ENCODE results near the gene SPECC1L.

The SPECC1L gene

GRCh38 chr22:24401931-24402367 lies 131.3 kb downstream of the SPECC1L start:
- DNase-seq = no peak

GRCh38 chr22:24402460-24403192 lies 132.0 kb downstream of the SPECC1L start:
- no peak for DNase-seq

- DNase-seq = no peak
These were observed 132.7 kb downstream of the SPECC1L start for GRCh38 chr22:24403346-24403745.

- DNase-seq = no peak
These were observed 134.1 kb downstream of the SPECC1L start for GRCh38 chr22:24404561-24405275.

GRCh38 chr22:24405631-24406321 lies 135.1 kb downstream of the SPECC1L start:
- DNase-seq = no peak

GRCh38 chr22:24406322-24407277 lies 136.0 kb downstream of the SPECC1L start:
- DNase-seq = no peak

GRCh38 chr22:24407278-24407665 lies 136.6 kb downstream of the SPECC1L start:
- DNase-seq = no peak

GRCh38 chr22:24407884-24408283 lies 137.3 kb downstream of the SPECC1L start:
- no peak for DNase-seq

- DNase-seq = no peak
These were observed 138.0 kb downstream of the SPECC1L start for GRCh38 chr22:24408630-24409029.

GRCh38 chr22:24409707-24410106 lies 139.1 kb downstream of the SPECC1L start:
- DNase-seq = no peak

- no peak for DNase-seq
These were observed 139.7 kb downstream of the SPECC1L start for GRCh38 chr22:24410110-24410856.

- DNase-seq = no peak
These were observed 140.8 kb downstream of the SPECC1L start for GRCh38 chr22:24411256-24412004.

GRCh38 chr22:24412274-24412673 lies 141.6 kb downstream of the SPECC1L start:
- no peak for DNase-seq

GRCh38 chr22:24413271-24413670 lies 142.6 kb downstream of the SPECC1L start:
- no peak for DNase-seq

- DNase-seq = no peak
These were observed 143.2 kb downstream of the SPECC1L start for GRCh38 chr22:24413736-24414385.

GRCh38 chr22:24414523-24414922 lies 143.9 kb downstream of the SPECC1L start:
- no peak for DNase-seq

GRCh38 chr22:24414984-24415945 lies 144.6 kb downstream of the SPECC1L start:
- no peak for DNase-seq

GRCh38 chr22:24416095-24416494 lies 145.5 kb downstream of the SPECC1L start:
- DNase-seq = no peak

GRCh38 chr22:24416611-24417010 lies 146.0 kb downstream of the SPECC1L start:
- DNase-seq = no peak

All from cerebellar nuclear complex (tissue), 1 donor.